ENCODE data around the gene CCT7.

DNA sequence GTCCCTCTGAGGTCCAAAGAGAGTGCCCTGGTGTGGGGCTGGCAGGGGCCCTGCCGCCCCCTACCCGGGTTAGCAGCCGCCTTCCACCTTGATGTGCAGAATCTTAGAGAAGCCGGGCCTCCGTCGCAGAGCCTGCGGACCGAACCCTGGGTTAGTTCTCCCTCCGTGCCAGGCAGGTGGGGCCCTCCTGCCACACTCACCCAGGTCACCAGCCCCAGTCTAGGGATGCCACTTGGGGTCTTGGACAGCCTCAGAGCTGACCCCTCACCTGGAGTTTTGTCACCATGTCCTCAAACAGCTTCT is 24.8 kb downstream of the CCT7 start:
- TF ChIP-seq POLR2AphosphoS5 (IDR thresholded peaks at IDR 0.05; ENCODE audit: low read depth, low read length) (no peak), TAF1 (IDR thresholded peaks at IDR 0.05; ENCODE audit: borderline replicate concordance, insufficient read depth, low read length) (no peak), SIN3A (IDR thresholded peaks at IDR 0.05; ENCODE audit: borderline replicate concordance, insufficient read depth, low read length) (no peak), FOXP2 (optimal IDR thresholded peaks at IDR 0.05; ENCODE audit: borderline replicate concordance, extremely low read depth, extremely low read length, insufficient read depth) (no peak)
- TF ChIP-seq, protein P1, sequence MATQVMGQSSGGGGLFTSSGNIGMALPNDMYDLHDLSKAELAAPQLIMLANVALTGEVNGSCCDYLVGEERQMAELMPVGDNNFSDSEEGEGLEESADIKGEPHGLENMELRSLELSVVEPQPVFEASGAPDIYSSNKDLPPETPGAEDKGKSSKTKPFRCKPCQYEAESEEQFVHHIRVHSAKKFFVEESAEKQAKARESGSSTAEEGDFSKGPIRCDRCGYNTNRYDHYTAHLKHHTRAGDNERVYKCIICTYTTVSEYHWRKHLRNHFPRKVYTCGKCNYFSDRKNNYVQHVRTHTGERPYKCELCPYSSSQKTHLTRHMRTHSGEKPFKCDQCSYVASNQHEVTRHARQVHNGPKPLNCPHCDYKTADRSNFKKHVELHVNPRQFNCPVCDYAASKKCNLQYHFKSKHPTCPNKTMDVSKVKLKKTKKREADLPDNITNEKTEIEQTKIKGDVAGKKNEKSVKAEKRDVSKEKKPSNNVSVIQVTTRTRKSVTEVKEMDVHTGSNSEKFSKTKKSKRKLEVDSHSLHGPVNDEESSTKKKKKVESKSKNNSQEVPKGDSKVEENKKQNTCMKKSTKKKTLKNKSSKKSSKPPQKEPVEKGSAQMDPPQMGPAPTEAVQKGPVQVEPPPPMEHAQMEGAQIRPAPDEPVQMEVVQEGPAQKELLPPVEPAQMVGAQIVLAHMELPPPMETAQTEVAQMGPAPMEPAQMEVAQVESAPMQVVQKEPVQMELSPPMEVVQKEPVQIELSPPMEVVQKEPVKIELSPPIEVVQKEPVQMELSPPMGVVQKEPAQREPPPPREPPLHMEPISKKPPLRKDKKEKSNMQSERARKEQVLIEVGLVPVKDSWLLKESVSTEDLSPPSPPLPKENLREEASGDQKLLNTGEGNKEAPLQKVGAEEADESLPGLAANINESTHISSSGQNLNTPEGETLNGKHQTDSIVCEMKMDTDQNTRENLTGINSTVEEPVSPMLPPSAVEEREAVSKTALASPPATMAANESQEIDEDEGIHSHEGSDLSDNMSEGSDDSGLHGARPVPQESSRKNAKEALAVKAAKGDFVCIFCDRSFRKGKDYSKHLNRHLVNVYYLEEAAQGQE (IDR thresholded peaks at IDR 0.05; ENCODE audit: insufficient read depth in 1 of 2, low read depth in 2 of 2, low read length in 2 of 2), result no peak
